Measurements from ENCODE around the gene ATXN7L3. TPM values are rescaled to one million over a fixed set of nuclear protein-coding genes. Genes with fewer than 3 reads are reported as not detected.

ATXN7L3 gene
- total RNA-seq, 2 donors from 2014 or later = 45.8 to 72.0 TPM

GRCh38 chr17:44174427-44174826 lies 25.3 kb downstream of the ATXN7L3 start:
- DNase-seq (ENCODE audit: low spot score) = no peak
- peaks cover 3% of the 10 kb centered on the region for H3K4me1 ChIP-seq (replicated peaks)
- WGBS = 97% methylated on average over 2 of the region's 2 CpGs
- H3K4me3 ChIP-seq = no peak overlapping the region
- TF ChIP-seq CTCF (IDR thresholded peaks at IDR 0.05) (no peak), POLR2A (IDR thresholded peaks at IDR 0.05) (no peak), POLR2AphosphoS5 (IDR thresholded peaks at IDR 0.05) (no peak)
- peaks cover 0 to 11% of the 10 kb centered on the region in 2 donors for H3K36me3 ChIP-seq
- intact Hi-C loops (cut with DNase I) = no loop called here
- H3K27ac ChIP-seq = no peak overlapping the region
- H3K9me3 ChIP-seq = no peaks in the 10 kb centered on the region
- no peaks in the 10 kb centered on the region for H3K27me3 ChIP-seq (replicated peaks; ENCODE audit: insufficient read depth)

GRCh38 chr17:44171931-44172455 lies 27.7 kb downstream of the ATXN7L3 start:
- no peak for DNase-seq (ENCODE audit: low spot score)
- H3K27ac ChIP-seq = no peak overlapping the region
- peaks cover 0 to 9% of the 10 kb centered on the region in 2 donors for H3K36me3 ChIP-seq
- H3K4me3 ChIP-seq = no peak overlapping the region
- H3K27me3 ChIP-seq (replicated peaks; ENCODE audit: insufficient read depth) = no peaks in the 10 kb centered on the region
- no peaks in the 10 kb centered on the region for H3K9me3 ChIP-seq
- whole genome bisulfite sequencing = 73% methylated on average over 13 of the region's 17 CpGs
- peaks cover 3% of the 10 kb centered on the region for H3K4me1 ChIP-seq (replicated peaks)
- TF ChIP-seq CTCF (IDR thresholded peaks at IDR 0.05) (no peak), POLR2A (IDR thresholded peaks at IDR 0.05) (no peak), POLR2AphosphoS5 (IDR thresholded peaks at IDR 0.05) (no peak)
- intact Hi-C loops (cut with DNase I) = no loop called here

GRCh38 chr17:44170499-44171201 lies 29.0 kb downstream of the ATXN7L3 start, which contains the start of gene ASB16:
ASB16 (plus strand) TSS chr17:44170704; CDS start chr17:44170790, 86 bp downstream.
- peak within 1 kb of the TSS; percentile 65 to 68 for H3K27ac ChIP-seq
- DNase-seq (ENCODE audit: low spot score) = peak; percentile 25
- TF ChIP-seq CTCF (IDR thresholded peaks at IDR 0.05) = no peak
- no peak for TF ChIP-seq POLR2A (IDR thresholded peaks at IDR 0.05)
- TF ChIP-seq POLR2AphosphoS5 (IDR thresholded peaks at IDR 0.05) = peak; percentile 69

GRCh38 chr17:44170135-44170498 lies 29.6 kb downstream of the ATXN7L3 start:
- intact Hi-C loops (cut with DNase I) = no loop called here
- peak overlapping the region; percentile 65 to 68 for H3K27ac ChIP-seq
- TF ChIP-seq CTCF (IDR thresholded peaks at IDR 0.05) (no peak), POLR2AphosphoS5 (IDR thresholded peaks at IDR 0.05) (no peak), POLR2A (IDR thresholded peaks at IDR 0.05) (no peak)
- 51% methylated on average over 5 of the region's 5 CpGs for WGBS
- H3K9me3 ChIP-seq = no peaks in the 10 kb centered on the region
- H3K36me3 ChIP-seq = no peaks in the 10 kb centered on the region
- no peak overlapping the region for H3K4me3 ChIP-seq
- H3K4me1 ChIP-seq (replicated peaks) = peaks cover 3% of the 10 kb centered on the region
- no peak for DNase-seq (ENCODE audit: low spot score)
- H3K27me3 ChIP-seq (replicated peaks; ENCODE audit: insufficient read depth) = no peaks in the 10 kb centered on the region

More at GRCh38 chr17:44170499-44171201, 29.0 kb downstream of the ATXN7L3 start, which contains the start of gene ASB16:
- no peaks in the 10 kb centered on the region for H3K27me3 ChIP-seq (replicated peaks; ENCODE audit: insufficient read depth)
- intact Hi-C loops (cut with DNase I) = no loop called here
- peaks cover 3% of the 10 kb centered on the region for H3K4me1 ChIP-seq (replicated peaks)
- WGBS = 34% methylated on average over 19 of the region's 21 CpGs
- peak within 1 kb of the TSS in 1 of 2 donors; percentile 21 for H3K4me3 ChIP-seq
- H3K9me3 ChIP-seq = no peaks in the 10 kb centered on the region
- no peaks in the 10 kb centered on the region for H3K36me3 ChIP-seq

Measured in prostate gland (tissue), 2 donors.